ENCODE results near the gene TPST2. TPM values are rescaled to one million over a fixed set of nuclear protein-coding genes. Genes with fewer than 3 reads are reported as not detected.

Gene TPST2
- total and polyA plus RNA-seq, 2 donors (not counting 3 experiments of a cell fraction or from before 2014, with no cell fraction given), result 49.4 to 121 TPM

DNA sequence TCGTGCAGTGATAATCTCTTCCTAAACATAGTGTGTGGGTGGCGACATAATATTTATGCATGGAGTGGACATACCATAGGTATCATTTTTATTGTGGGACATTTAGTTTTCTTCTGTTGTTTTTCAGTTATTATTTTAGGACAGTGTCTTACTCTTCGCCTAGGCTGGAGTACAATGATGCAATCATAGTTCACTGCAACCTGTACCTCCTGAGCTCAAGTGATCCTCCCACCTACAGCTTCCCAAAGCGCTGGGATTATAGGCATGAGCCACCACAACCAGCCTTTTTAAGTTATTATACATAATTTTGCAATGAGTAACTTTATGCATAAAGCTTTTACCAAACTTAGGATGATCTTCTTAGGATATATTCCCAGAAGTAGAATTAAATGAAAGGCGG, 103.5 kb downstream of the TPST2 start:
- POLR2A ChIA-PET, result no interaction called here

More for the DNA sequence above, 103.5 kb downstream of the TPST2 start:
- DNase-seq (ENCODE audit: low read depth, low spot score), result no peak
- intact Hi-C loops (cut with micrococcal nuclease), result loop anchor here (5.0 kb wide), 1 partner anchor 1364 kb away; no protein-coding TSS in a partner anchor
- Histone ChIP-seq H3K9me3 (replicated peaks; ENCODE audit: control insufficient read depth, insufficient read depth, low read length) (no peaks in the 10 kb centered on the region), H3K9ac (replicated peaks; ENCODE audit: extremely low read depth, insufficient read depth, low read length) (no peak overlapping the region), H3K79me2 (ENCODE audit: control insufficient read depth, insufficient read depth, low read length) (peaks cover 36% of the 10 kb centered on the region), H3K27me3 (ENCODE audit: control insufficient read depth in 2 of 2, insufficient read depth in 2 of 2, low read length in 2 of 2) (no peaks in the 10 kb centered on the region), H2AFZ (ENCODE audit: low read depth, low read length) (no peak overlapping the region), H3K4me2 (ENCODE audit: insufficient read depth, low read length) (no peak overlapping the region), H4K20me1 (replicated peaks; ENCODE audit: control insufficient read depth, extremely low read depth, insufficient read depth, low read length) (no peaks in the 10 kb centered on the region), H3K4me3 (replicated peaks in 1 of 3; ENCODE audit: insufficient read depth in 1 of 3, low read depth in 1 of 3, low read length in 3 of 3) (no peak overlapping the region), H3K4me1 (ENCODE audit: control insufficient read depth, extremely low read depth, insufficient read depth, low read length) (peaks cover 24% of the 10 kb centered on the region), H3K27ac (ENCODE audit: insufficient read depth, low read depth, low read length) (no peak overlapping the region), H3K9me1 (replicated peaks; ENCODE audit: control insufficient read depth, extremely low read depth, insufficient read depth, low read length) (no peaks in the 10 kb centered on the region), H3K36me3 (ENCODE audit: control insufficient read depth in 2 of 2, extremely low read depth in 1 of 2, insufficient read depth in 2 of 2, low read length in 2 of 2) (peaks cover 10 to 16% of the 10 kb centered on the region in 2 experiments)
- BruUV-seq (replicated peaks), result no TSS peak
- CTCF ChIA-PET, result interaction anchor here (0.7 kb wide), 1 partner anchor 19 kb away, joined by 4 read pairs; no protein-coding TSS in a partner anchor
- no peak for FAIRE-seq
- dilution Hi-C loops (cut with MboI; ENCODE audit: extremely low pct_ligation_motif_present, low sequenced_read_pairs), result no loop called here
- TF ChIP-seq, protein P1, sequence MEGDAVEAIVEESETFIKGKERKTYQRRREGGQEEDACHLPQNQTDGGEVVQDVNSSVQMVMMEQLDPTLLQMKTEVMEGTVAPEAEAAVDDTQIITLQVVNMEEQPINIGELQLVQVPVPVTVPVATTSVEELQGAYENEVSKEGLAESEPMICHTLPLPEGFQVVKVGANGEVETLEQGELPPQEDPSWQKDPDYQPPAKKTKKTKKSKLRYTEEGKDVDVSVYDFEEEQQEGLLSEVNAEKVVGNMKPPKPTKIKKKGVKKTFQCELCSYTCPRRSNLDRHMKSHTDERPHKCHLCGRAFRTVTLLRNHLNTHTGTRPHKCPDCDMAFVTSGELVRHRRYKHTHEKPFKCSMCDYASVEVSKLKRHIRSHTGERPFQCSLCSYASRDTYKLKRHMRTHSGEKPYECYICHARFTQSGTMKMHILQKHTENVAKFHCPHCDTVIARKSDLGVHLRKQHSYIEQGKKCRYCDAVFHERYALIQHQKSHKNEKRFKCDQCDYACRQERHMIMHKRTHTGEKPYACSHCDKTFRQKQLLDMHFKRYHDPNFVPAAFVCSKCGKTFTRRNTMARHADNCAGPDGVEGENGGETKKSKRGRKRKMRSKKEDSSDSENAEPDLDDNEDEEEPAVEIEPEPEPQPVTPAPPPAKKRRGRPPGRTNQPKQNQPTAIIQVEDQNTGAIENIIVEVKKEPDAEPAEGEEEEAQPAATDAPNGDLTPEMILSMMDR (IDR thresholded peaks at IDR 0.05; ENCODE audit: extremely low read depth in 1 of 2, insufficient read depth in 1 of 2, low read depth in 1 of 2, low read length in 2 of 2), result no peak
- no peak for TF ChIP-seq MYC (IDR thresholded peaks at IDR 0.05; ENCODE audit: low read depth, low read length)
- no peak for TF ChIP-seq EZH2 (IDR thresholded peaks at IDR 0.05; ENCODE audit: borderline replicate concordance, low read depth, low read length, severe bottlenecking)
- TF ChIP-seq POLR2A (IDR thresholded peaks at IDR 0.05; ENCODE audit: low read depth, low read length), result no peak
- no peak for TF ChIP-seq GATA2 (IDR thresholded peaks at IDR 0.05; ENCODE audit: insufficient read depth, insufficient read length, low read depth, low read length)
- TF ChIP-seq JUN (IDR thresholded peaks at IDR 0.05; ENCODE audit: borderline replicate concordance, insufficient read depth, insufficient read length, low read depth), result no peak
- TF ChIP-seq POLR2AphosphoS5 (IDR thresholded peaks at IDR 0.05; ENCODE audit: insufficient read depth, low read depth, low read length), result no peak
- TF ChIP-seq FOS (IDR thresholded peaks at IDR 0.05; ENCODE audit: borderline replicate concordance, insufficient read depth, low read length), result no peak
